ENCODE results near the gene SP4.
A peak's percentile ranks its signal among the peaks of the same experiment; 100 is the strongest.

Gene SP4

DNA sequence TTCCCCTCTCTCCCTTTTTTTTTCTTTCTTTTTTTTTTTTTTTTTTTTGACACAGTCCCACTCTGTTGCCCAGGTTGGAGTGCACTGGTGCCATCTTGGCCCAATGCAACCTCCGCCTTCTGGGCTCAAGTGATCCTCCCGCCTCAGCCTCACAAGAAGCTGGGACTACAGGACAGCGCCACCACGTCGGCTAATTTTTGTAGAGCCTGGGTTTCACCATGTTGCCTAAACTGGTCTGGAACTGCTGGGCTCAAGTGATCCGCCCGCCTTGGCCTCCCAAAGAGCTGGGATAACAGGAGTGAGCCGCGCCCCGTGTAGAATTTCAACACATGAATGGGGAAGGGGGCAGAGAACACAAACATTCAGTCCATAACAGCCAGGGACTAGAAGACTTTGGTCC lies 2.6 kb upstream of the SP4 start:
- H3K4me1 ChIP-seq (ENCODE audit: insufficient read depth, low read length): peaks cover 25% of the 10 kb centered on the region
- H3K9me3 ChIP-seq (ENCODE audit: low read length): no peaks in the 10 kb centered on the region
- no peak overlapping the region for H2AFZ ChIP-seq (ENCODE audit: low read depth, low read length)
- peaks cover 9% of the 10 kb centered on the region for H3K36me3 ChIP-seq (ENCODE audit: insufficient read depth, low read length)
- H3K4me3 ChIP-seq (ENCODE audit: low read length): no peak overlapping the region
- no peaks in the 10 kb centered on the region for H3K27me3 ChIP-seq (ENCODE audit: insufficient read depth, low read length)

DNA sequence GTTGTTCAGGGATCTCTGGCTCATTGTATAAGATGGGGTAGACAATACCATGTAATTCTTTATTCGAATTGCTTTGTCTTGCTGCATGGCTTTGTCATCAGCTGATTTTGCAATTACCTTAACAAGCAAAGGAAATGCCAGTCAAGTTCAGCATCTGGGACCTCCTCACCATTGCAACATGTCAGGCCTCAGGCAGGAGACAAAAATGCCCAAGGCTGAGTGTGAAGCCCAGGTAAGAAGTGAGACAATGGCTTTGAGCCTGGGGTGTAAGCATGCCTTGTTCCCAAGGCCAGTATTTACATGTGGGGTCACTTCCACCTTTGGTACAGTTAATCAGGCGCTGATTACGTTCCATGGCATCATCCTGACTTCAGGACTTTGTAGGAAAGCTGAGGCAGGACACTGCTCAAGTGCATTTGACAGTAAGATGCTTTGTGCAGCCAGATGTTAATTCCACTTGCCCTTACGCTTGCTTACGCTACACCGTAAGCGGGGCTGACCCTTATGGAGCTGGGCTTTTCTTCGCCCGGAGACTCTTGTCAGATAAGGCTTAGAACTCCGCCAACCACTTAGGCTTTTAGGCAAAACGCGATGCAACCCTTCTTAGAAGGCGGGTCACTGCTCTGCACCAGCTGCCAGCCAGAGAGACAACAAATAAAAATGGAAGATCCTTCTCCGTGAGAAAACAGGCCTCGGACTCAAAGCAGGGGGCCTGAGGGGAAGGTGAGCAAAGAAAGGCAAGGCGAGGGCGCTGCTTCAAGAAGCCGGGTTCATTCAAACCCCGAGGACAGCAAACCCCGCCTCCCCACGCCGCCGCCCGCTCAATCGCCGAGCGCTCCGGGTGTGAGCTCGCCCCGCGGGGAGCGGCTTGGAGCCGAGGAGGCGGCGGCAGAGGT lies 1.3 kb upstream of the SP4 start:
- Histone ChIP-seq H3K4me3 (ENCODE audit: low read length) (peak overlapping the region; percentile 58), H3K9me3 (ENCODE audit: low read length) (no peaks in the 10 kb centered on the region), H2AFZ (ENCODE audit: low read depth, low read length) (peak overlapping the region; percentile 30), H3K36me3 (ENCODE audit: insufficient read depth, low read length) (peaks cover 9% of the 10 kb centered on the region), H3K4me1 (ENCODE audit: insufficient read depth, low read length) (peaks cover 33% of the 10 kb centered on the region), H3K27me3 (ENCODE audit: insufficient read depth, low read length) (no peaks in the 10 kb centered on the region)

- peak overlapping the region; percentile 82 for H3K4me3 ChIP-seq (ENCODE audit: low read length)
- H3K27me3 ChIP-seq (ENCODE audit: insufficient read depth, low read length): no peaks in the 10 kb centered on the region
- H3K4me1 ChIP-seq (ENCODE audit: insufficient read depth, low read length): peaks cover 41% of the 10 kb centered on the region
- peak overlapping the region; percentile 95 for H2AFZ ChIP-seq (ENCODE audit: low read depth, low read length)
- H3K36me3 ChIP-seq (ENCODE audit: insufficient read depth, low read length): peaks cover 9% of the 10 kb centered on the region
- no peaks in the 10 kb centered on the region for H3K9me3 ChIP-seq (ENCODE audit: low read length)
These were observed 557 bp upstream of the SP4 start for GRCh38 chr7:21427182-21427870.

GRCh38 chr7:21428659-21428941 lies 717 bp downstream of the SP4 start:
- Histone ChIP-seq H3K4me3 (ENCODE audit: low read length) (peak overlapping the region; percentile 82), H2AFZ (ENCODE audit: low read depth, low read length) (peak overlapping the region; percentile 95), H3K36me3 (ENCODE audit: insufficient read depth, low read length) (peaks cover 9% of the 10 kb centered on the region), H3K4me1 (ENCODE audit: insufficient read depth, low read length) (peaks cover 43% of the 10 kb centered on the region), H3K9me3 (ENCODE audit: low read length) (no peaks in the 10 kb centered on the region), H3K27me3 (ENCODE audit: insufficient read depth, low read length) (no peaks in the 10 kb centered on the region)

DNA sequence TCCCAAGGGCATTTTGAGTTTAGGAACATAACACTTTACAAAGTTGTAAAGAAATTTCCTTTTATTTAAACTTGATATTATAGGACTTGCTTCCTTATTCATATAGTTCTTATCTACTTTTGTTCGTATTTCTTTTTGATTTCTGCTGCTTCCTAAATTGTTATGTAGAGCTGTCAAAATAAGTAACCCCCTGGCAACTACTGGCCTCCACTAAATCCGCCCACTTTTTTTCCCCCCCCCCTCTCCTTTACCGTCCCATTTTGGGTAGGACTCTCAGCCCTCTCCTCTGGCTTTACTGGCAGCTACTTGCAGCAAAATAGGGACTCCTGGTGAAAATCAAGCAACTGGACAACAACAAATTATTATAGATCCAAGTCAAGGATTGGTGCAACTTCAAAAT lies 1.1 kb downstream of the SP4 start:
- H3K4me3 ChIP-seq (ENCODE audit: low read length): peak overlapping the region; percentile 82
- no peaks in the 10 kb centered on the region for H3K9me3 ChIP-seq (ENCODE audit: low read length)
- no peaks in the 10 kb centered on the region for H3K27me3 ChIP-seq (ENCODE audit: insufficient read depth, low read length)

DNA sequence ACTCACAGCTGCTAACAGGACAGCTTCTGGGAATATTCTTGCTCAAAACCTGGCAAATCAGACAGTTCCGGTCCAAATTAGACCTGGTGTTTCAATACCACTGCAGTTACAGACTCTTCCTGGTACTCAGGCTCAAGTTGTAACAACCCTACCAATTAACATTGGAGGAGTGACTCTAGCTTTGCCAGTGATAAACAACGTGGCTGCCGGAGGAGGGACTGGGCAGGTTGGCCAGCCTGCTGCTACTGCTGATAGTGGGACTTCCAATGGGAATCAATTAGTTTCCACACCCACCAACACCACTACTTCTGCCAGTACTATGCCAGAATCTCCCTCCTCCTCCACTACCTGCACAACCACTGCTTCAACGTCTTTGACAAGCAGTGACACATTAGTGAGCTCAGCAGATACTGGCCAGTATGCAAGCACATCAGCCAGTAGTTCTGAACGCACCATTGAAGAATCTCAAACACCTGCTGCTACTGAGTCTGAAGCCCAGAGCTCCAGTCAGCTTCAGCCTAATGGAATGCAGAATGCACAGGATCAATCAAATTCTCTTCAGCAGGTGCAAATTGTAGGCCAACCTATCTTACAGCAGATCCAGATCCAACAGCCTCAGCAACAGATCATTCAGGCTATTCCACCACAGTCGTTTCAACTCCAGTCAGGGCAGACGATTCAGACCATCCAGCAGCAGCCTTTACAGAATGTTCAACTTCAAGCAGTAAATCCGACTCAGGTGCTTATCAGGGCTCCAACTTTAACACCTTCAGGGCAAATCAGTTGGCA lies 2.1 kb downstream of the SP4 start:
- Histone ChIP-seq H3K4me1 (ENCODE audit: insufficient read depth, low read length) (peaks cover 43% of the 10 kb centered on the region), H3K9me3 (ENCODE audit: low read length) (peaks cover 2% of the 10 kb centered on the region), H3K27me3 (ENCODE audit: insufficient read depth, low read length) (no peaks in the 10 kb centered on the region), H3K4me3 (ENCODE audit: low read length) (peak overlapping the region; percentile 41), H2AFZ (ENCODE audit: low read depth, low read length) (no peak overlapping the region), H3K36me3 (ENCODE audit: insufficient read depth, low read length) (peaks cover 9% of the 10 kb centered on the region)

More for the DNA sequence above, 1.1 kb downstream of the SP4 start:
- H3K4me1 ChIP-seq (ENCODE audit: insufficient read depth, low read length): peaks cover 43% of the 10 kb centered on the region
- H3K36me3 ChIP-seq (ENCODE audit: insufficient read depth, low read length): peaks cover 9% of the 10 kb centered on the region
- no peak overlapping the region for H2AFZ ChIP-seq (ENCODE audit: low read depth, low read length)

GRCh38 chr7:21430575-21430954 lies 2.7 kb downstream of the SP4 start:
- H3K4me3 ChIP-seq (ENCODE audit: low read length): peak overlapping the region; percentile 41
- H2AFZ ChIP-seq (ENCODE audit: low read depth, low read length): no peak overlapping the region
- peaks cover 43% of the 10 kb centered on the region for H3K4me1 ChIP-seq (ENCODE audit: insufficient read depth, low read length)
- H3K36me3 ChIP-seq (ENCODE audit: insufficient read depth, low read length): peaks cover 9% of the 10 kb centered on the region
- H3K9me3 ChIP-seq (ENCODE audit: low read length): peaks cover 2% of the 10 kb centered on the region
- no peaks in the 10 kb centered on the region for H3K27me3 ChIP-seq (ENCODE audit: insufficient read depth, low read length)

DNA sequence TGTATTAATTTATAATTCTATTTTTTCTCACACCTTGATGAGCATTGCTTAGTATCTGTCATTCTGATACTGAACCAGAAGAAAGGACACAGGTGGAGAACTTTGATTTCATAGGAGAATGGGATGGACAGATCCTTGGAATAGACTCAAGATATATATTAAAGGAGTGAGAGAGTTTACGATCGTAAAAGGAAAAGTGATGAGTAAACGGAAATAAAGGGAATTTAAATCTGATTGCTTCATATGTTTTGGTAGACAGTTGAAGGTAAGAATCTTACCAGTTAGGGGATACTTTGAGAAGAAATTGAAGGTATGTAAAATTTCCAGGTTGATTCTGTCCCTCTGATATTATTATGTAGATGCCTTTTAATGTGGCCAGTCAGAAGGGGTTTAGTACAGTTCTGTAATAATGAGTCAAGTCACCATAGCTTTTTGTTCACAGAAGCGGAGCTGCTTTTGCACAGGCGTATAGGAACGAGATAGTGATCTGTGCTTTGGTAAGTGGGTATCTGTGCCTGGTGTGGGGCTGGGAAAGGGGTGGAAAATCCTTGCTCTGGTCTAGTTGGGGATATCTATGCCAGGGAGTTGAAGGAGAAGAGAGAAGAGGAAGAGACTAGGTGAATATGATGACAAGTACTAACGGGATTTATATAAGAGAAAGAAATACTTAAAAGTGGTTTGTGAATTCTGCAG lies 15.4 kb downstream of the SP4 start:
- no peak overlapping the region for H3K4me3 ChIP-seq (ENCODE audit: low read length)
- no peak overlapping the region for H2AFZ ChIP-seq (ENCODE audit: low read depth, low read length)
- peaks cover 17% of the 10 kb centered on the region for H3K36me3 ChIP-seq (ENCODE audit: insufficient read depth, low read length)
- no peaks in the 10 kb centered on the region for H3K4me1 ChIP-seq (ENCODE audit: insufficient read depth, low read length)
- H3K27me3 ChIP-seq (ENCODE audit: insufficient read depth, low read length): no peaks in the 10 kb centered on the region
- H3K9me3 ChIP-seq (ENCODE audit: low read length): no peaks in the 10 kb centered on the region

- Histone ChIP-seq H2AFZ (ENCODE audit: low read depth, low read length) (no peak overlapping the region), H3K9me3 (ENCODE audit: low read length) (peaks cover 9% of the 10 kb centered on the region), H3K36me3 (ENCODE audit: insufficient read depth, low read length) (peaks cover 5% of the 10 kb centered on the region), H3K4me1 (ENCODE audit: insufficient read depth, low read length) (no peaks in the 10 kb centered on the region), H3K4me3 (ENCODE audit: low read length) (no peak overlapping the region), H3K27me3 (ENCODE audit: insufficient read depth, low read length) (no peaks in the 10 kb centered on the region)
These were observed 21.1 kb downstream of the SP4 start for GRCh38 chr7:21448974-21449373.

- no peaks in the 10 kb centered on the region for H3K27me3 ChIP-seq (ENCODE audit: insufficient read depth, low read length)
- no peak overlapping the region for H2AFZ ChIP-seq (ENCODE audit: low read depth, low read length)
- no peaks in the 10 kb centered on the region for H3K4me1 ChIP-seq (ENCODE audit: insufficient read depth, low read length)
- peaks cover under 1% of the 10 kb centered on the region for H3K36me3 ChIP-seq (ENCODE audit: insufficient read depth, low read length)
- H3K4me3 ChIP-seq (ENCODE audit: low read length): no peak overlapping the region
- H3K9me3 ChIP-seq (ENCODE audit: low read length): peaks cover 14% of the 10 kb centered on the region
These were observed 22.2 kb downstream of the SP4 start for GRCh38 chr7:21450076-21450475.

DNA sequence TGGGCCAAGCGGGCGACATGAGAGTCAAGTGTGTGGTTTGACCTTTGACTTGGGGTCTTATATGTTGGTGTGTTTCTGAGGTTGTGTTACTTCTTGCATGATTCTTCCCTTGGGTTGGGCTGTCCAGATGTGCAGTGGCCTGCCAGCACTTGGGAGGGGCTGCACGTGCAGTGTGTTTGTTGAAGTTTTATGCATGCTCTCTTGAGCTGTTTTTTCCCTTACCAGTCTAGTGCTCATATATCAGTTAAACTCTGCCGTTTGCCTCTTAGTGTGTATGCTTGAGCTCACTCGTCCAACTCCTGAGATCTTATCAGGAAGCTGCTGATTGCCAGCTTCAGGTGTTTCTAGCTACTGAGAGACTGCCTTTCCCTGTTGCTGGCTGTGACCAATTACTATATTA lies 23.1 kb downstream of the SP4 start:
- peaks cover 22% of the 10 kb centered on the region for H3K9me3 ChIP-seq (ENCODE audit: low read length)
- no peak overlapping the region for H3K4me3 ChIP-seq (ENCODE audit: low read length)
- no peak overlapping the region for H2AFZ ChIP-seq (ENCODE audit: low read depth, low read length)
- H3K36me3 ChIP-seq (ENCODE audit: insufficient read depth, low read length): peaks cover 9% of the 10 kb centered on the region
- H3K27me3 ChIP-seq (ENCODE audit: insufficient read depth, low read length): no peaks in the 10 kb centered on the region
- H3K4me1 ChIP-seq (ENCODE audit: insufficient read depth, low read length): no peaks in the 10 kb centered on the region

GRCh38 chr7:21454182-21454581 lies 26.3 kb downstream of the SP4 start:
- H3K36me3 ChIP-seq (ENCODE audit: insufficient read depth, low read length): peaks cover 16% of the 10 kb centered on the region
- no peak overlapping the region for H2AFZ ChIP-seq (ENCODE audit: low read depth, low read length)
- H3K4me1 ChIP-seq (ENCODE audit: insufficient read depth, low read length): no peaks in the 10 kb centered on the region
- peaks cover 26% of the 10 kb centered on the region for H3K9me3 ChIP-seq (ENCODE audit: low read length)
- H3K27me3 ChIP-seq (ENCODE audit: insufficient read depth, low read length): no peaks in the 10 kb centered on the region
- no peak overlapping the region for H3K4me3 ChIP-seq (ENCODE audit: low read length)
